NCI-H2171 treated with DMSO at 0.1 percent for 48 hours (cell line): ENCODE measurements around the gene CAMK1D.
"Not testable (repeated sequence)": the region's sequence is repeated elsewhere in the genome, so short reads cannot be mapped to it uniquely, and the experiment has no call there.

ENCODE experiments used
- DNase-seq: peaks from one replicate; lab custom pipeline; 2025; lab: John Stamatoyannopoulos, UW

CAMK1D gene

DNA sequence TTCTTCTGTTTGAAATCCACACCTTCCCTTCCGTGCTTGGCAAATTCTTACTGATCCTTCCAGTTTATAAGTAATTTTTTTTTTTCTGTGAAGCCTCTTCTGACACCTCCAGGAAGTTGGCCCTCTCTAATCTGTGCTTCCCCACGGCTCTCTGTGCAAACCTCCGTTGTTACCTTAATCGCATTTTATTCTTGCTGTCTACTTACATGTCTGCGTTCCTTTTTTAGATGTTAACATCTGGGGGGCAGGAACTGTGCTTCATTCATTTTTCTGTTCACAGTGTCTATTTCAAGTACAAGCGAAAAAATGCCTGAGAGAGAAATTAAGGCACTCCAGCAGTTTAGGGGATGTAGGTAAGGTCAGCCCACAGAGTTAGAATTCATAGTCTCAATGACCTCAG, 8.4 kb upstream of the CAMK1D start:
- no peak for DNase-seq

DNA sequence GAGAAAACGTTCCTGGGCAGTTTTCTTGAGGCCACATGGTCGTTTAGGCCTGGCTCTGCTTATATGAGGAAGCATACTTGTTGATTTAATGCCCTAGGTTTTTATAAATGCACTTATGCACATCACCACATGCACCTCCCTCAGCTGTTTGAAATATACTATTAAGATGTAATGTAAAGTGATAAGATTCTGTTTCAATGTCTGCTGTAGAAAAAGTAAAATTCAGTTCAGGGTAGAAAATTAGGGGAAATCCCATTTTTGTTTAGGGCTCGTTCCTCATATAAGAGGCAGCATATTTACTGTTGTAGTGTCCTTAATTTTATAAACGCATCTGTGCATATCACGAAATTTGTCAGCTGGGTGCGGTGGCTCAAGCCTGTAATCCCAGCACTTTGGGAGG, 7.8 kb upstream of the CAMK1D start:
- no peak for DNase-seq

DNA sequence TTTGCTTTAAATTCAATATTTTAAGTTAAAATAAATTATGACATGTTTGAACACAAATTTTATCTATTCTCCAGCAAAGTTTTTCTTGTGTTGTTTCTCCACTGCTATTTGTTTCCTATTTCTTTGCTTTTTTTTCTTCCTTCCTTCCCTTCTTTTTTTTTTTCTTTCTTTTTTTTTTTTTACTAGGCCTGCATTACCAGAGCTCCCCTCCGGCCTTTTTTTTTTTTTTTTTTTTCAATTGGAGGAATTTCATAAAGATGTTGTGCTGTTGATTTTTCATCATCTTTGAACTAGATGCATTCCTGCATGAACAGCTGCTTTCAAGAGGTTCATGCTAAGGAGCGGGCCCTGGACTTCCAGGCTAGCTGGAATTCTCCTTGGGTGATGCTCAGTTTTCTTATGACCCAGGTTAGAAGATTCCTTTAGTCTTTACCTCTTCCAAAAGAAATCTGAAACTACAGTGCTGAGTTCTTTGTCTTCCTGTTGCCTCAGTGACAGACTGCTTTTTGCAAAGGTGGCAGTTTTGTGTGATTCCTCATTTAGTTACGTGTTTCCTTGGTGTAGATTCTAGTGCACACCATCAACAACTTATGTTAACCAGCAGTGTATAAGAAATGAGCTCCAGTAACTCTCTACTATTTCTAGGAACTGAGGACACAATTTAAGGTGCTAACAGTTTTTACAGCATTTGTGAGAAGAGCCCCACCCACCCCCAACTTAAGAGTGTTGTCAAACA, 4.8 kb upstream of the CAMK1D start:
- peak; percentile 4 for DNase-seq

DNA sequence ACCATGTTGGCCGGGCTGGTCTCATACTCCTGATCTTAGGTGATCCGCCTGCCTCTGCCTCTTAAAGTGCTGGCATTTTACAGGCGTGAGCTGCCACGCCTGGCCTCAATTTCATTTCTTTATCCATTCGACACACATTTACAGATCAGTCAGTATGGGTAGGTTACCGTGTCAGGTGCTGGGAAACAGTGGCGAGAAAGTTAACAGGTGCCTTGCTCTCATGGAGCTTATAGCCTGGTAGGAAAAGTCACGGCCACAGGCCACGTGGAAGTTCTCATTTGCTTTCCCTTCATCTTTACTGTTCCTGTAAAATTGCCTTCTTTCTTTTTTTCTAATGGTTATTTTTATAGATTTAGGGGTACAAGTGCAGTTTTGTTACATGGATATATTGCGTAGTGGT, 2.6 kb upstream of the CAMK1D start:
- DNase-seq = no peak

DNA sequence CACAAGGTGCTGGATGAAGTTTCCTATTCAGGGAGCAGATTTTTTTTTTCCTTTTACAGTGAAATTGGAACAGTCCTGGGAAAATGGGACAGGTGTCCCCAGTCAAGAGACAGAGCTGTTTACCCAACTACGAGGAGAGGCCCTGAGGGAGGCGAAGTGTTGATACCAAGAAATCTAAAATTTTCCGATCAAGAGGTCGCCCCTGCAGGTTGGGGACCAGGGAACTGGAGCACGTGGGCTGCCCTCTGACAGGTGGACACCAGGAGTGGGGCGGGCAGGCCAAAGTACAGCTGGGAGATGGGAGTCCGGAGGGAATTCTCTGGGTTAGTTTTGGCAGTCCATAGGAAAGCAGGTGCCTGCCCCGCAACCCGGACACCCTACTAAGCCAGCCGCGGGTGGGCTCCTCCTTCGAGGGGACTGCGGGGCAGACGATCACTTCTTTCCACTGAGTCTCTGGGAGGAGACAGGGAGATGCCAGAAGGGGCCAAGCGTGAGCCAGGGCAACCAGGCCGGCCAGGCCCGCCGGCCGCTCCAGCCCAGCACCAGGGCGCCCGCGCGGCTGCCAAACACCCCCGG, 965 bp upstream of the CAMK1D start:
- DNase-seq = peak; percentile 74

DNA sequence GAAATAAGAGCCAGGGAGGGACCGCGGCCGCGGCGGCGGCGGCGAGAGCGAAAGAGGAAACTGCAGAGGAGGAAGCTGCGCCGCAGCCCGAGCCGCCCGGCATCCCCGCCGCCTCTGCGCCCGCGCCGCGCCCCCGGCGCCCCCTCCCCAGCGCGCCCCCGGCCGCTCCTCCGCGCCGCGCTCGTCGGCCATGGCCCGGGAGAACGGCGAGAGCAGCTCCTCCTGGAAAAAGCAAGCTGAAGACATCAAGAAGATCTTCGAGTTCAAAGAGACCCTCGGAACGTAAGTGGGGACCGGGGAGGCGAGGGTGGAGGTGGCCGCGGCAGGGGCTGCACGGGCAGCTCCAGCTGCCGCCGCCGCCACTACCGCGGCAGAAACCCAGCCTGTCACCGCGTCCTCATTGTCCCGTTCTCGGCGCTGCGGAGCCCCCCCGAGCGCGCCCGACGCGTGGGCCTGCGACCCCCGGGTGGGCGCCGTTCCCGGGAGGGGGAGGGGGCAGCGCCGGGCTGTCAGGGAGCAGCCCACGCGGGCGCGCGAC, 351 bp downstream of the CAMK1D start:
- DNase-seq = no peak

DNA sequence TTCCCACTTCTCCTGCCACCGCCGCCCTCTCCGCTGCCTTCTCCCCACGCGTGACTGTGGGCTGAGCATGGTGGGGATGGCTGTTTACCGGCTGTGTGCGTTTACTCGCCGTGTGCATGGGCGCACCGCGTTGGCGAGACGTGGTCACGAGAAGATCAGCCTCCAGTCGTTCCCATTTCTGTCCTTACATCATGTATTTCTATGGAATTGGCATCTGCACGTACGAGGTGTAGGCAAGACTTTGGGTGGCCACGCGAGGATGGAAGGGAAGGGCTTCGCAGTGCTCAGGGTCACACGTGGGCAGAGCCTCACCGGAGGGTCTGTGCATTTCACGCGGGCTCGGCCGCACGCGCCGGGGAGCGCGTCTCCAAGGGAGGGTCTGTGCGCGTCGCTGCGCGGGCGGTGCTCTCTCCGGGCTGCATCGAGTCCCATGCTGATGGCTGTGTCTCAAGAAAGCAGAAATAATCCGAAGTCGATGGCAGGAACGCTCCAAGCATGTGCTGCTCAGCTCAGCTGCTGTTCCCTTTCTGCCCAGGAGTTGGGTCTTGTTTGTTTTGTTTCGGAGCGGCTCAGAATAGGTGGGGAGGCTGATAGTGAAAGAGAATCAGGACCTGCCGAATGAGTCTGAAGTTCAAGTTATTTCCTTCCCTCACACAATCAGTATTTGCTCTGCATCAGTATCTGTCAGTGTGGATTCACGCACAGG, 973 bp downstream of the CAMK1D start:
- DNase-seq = peak; percentile 56

DNA sequence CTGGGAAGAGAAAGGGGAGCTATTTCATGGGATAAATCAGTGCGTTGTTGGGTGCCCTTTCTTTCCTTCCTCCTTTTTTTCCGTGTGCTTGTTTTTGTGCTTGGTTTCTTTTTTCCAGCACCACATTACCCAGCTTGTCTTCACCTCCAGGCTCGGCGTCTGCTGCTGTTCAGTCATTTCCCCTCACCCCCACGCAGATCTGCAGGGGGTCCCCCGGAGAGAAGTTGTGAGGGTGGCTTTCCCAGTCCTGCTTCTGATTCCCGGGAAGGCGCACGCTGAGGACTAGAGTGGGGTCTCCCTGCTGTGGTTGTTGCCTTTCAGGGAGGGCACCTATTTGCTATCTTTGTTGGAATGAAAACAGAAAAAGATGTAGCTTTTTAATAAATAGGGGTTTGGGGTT, 1.6 kb downstream of the CAMK1D start:
- DNase-seq = no peak

DNA sequence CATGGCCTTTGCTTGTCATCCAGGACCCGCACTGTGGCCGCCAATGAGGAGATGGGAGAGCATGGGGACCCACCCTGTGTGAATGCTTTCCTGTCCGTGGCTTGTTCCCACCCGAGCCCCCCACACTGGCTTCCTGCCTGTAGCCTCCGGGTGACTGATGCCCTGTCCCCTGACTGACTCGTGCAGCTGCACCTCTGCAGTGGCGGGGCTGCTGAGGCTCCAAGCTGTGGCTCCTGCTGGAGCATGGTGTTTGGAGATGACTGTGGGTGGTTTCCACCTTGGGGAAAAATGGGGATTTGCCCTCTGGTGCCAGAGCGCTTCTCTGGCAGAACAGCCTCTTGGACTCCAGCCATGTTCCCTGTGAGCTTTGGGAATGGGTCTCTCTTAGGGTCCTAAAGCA, 2.1 kb downstream of the CAMK1D start:
- DNase-seq = no peak

DNA sequence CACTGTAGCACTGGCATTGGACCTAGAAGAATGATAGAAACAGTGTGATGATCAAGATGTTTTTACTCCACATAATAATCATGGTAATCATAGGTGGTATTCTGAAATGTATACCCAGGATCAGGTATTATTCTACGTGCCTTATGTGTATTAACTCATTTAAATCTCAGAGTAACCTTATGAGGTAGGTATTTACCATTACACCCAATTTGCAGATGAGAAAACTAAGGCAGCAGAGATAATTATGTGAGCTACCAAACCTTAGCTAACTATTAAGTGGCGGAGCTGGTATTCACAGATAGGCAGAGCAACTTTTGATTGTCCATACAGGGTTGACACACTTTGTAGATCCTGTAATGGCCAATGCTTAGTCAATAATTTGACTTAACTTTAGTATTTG, 2.5 kb downstream of the CAMK1D start:
- no peak for DNase-seq

DNA sequence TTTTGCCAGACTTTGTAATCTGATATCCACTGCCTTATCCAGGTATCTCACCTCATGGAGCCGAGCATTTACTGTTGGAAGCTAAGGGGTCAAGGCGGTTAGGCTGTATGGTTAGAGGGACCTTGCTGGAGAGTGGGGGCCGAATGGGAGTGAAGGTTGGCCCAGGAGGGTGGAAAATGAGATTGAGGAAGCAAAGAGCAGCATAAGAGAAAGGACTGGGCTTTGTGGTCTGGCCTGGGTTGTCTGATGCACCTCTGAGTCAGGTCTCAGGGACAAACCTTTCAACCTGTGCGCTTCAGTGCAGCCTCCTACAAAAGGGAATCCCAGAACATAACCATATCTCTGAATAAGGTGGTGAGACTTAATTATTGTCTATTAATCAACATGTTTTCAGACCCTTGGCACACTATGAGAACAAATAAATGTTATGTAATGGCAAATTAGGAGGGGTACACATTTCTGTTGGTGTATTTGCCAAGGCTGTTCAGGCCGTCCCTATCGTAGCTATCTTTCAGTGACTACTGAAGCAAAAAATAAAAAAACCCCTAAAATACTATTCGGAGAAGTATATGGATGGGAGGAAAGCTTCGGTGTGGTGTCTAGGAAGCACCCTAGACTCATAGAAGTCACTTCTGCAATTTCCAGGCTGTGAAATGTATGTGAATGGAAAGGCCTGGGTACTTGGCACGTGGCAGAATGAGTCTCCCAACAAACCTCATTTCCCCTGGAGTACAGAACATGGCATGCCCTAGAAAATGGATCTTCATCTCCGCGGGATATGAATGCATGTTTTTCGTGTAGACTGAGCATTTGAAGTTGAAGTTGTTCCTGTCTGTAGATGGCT, 4.3 kb downstream of the CAMK1D start:
- no peak for DNase-seq

DNA sequence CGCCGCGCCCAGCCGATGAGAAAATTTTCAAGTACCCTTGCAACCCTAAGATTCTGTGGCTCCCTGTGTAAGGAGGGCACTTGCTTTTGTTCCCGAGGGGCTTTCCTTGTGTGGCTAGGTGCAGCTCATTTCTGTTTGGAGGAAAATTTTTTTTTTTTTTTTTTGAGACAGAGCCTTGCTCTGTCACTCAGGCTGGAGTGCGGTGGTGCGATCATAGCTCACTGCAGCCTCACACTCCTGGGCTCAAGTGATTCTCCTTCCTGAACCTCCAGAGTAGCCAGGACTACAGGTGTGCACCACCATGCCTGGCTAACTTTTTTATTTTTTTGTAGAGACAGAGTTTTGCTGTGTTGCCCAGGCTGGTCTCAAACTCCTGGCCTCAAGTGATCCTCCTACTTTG, 5.3 kb downstream of the CAMK1D start:
- not testable (repeated sequence) for DNase-seq

DNA sequence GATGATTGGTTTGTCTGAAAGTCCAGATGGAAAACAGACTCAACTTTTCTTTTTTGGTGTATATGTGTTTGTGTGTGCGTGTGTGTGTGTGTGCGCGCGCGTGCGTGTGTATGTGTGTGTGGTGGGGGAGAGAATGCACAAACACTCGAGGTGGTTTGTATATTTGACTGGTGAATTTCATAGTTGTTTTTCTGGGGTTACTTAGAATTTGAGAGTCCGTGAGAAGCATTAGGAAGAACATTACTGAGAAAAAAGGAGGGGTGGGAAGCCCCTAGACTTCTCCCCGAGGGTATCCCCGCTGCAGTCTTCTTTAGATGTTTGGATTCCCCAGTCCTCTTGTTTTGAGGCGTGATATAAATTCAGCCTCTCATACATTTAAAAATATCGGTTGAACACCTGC, 6.0 kb downstream of the CAMK1D start:
- no peak for DNase-seq

DNA sequence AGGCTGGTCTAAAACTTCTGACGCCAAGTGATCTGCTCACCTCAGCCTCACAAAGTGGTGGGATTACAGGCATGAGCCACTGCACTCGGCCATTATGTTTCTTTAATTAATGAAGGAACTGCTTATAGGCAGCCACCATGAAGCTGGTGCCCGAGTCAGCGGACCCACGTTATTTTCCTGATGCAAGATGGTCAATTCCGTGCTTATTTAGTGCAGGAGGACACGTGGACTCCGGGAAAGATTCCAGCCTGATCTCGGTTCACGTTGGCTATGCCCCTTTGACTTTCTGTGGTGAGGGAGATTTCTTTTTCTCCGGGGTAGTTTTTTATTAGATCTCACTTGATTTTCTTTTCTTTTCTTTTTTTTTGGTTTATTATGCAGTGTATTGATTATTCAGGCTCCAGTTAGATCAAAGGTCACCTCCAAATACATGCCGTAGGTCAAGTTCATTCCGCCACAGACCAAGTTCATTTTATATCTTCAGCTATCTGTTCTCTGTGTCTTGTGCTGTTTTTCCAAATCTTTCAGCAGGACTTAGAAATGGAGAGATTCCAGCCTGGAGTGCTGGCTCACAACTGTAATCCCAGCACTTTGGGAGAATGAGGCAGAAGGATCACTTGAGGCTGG, 8.3 kb downstream of the CAMK1D start:
- no peak for DNase-seq

DNA sequence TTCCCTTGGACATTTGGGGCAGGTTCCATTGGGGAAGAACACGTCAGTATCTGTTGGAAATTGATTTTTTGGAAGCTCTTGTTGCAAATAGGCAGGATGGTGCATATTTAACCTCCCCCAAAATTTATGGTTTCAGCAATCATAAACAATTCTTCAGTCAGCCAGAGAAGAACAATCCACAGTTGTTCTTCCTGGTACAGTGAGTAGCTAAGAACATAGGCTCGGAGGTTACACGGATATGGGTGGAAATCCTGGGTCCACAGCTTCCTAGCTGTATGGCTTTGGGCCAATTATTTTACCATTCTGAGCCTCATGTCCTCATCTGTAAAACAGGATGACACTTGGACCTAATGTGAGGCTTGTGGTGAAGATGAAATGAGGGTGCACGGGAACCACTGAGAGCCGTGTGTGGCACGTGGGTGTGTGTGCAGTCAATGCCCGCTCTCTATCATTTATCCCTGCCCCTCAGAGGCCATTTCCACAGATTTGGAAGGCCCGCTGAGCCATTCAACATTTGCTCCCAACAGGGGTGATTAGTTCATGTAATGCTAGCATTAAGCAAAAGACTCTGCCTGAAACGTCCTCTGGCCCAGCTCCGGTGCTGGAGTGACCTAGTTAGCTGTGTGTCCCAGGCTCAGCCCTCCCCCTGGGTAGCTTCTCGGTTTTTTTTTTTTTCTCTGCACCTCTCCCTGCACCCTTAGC, 9.7 kb downstream of the CAMK1D start:
- DNase-seq = no peak

DNA sequence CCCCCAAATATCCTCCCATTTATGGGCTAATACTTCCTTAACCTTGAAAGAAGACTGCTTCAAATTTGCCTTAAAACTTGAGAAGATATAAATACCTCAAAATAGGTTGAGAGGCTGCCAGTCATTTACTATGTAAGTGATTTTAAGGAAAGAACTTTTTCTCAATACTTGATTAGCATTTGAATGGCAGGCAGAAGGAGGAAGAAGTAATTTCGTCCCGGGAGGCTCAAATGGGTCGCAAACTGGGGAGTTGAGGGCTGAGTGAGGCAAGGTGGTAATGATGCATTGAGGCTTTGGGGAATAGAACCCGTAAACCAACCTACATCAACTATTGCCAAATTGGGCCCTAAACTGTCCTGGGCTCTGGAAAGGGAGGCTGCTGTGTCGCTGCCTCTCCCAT, 11.1 kb downstream of the CAMK1D start:
- DNase-seq = no peak

DNA sequence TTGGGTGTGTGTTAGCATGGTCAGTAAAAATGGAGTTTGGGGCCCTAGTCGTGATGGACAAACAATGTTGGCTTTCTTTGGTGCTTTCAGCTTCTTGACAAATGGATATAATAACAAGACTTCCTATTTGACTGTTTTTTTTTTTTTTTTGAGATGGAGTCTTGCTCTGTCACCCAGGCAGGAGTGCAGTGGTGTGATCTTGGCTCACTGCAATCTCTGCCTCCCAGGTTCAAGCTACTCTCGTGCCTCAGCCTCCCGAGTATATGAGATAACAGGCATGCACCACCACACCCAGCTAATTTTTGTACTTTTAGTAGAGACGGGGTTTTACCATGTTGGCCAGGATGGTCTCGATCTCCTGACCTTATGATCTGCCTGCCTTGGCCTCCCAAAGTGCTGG, 11.8 kb downstream of the CAMK1D start:
- DNase-seq = not testable (repeated sequence)

DNA sequence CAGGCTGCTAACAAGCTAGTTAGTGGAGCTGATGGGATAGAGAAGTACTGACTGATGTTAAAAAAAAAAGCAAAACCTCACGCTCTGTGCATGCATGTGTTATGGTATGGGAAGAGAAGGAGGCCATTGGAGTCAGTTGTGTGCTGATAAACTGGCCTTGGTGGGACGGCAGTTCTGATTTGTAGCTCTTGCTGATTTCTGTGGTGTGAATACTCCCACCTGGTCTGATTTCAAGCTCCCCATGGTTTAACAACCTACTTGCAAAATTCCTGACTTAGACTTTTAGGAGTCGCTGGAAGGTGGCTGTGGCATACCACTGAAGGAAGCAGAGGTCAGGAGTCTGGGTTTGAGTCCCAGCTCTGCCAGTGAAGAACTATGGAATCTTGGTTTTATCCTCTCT, 15.2 kb downstream of the CAMK1D start:
- no peak for DNase-seq

DNA sequence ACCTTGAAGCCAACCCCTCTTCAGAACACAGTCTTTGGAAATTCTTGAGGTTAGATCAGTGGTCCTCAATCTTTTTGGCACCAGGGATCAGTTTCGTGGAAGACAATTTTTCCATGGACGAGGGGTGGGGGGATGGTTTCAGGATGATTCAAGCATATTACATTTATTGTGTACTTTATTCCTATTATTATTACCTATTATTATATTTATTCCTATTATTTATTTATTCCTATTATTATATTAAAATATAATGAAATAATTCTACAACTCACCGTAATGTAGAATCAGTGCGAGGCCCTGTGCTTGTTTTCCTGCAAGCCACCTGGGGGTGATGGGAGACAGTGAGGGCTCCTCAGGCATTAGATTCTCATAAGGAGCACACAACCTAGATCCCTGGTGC, 17.9 kb downstream of the CAMK1D start:
- no peak for DNase-seq

DNA sequence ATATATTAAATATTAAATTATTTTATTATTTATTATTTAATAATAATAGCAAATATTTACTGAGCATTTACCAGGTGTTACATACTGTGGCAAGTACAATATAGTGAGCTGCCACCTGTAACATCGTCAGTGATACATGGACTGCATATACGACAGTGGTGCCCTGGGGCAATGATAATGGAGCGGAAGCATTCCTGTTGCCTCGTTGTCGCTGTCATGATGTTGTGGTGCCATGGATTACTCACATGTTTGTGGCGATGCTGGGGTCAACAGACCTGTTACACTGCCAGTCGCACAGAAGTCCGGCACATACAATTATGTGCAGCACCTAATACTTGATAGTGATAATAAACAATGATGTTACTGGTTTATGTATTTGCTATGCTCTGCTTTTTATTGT, 20.6 kb downstream of the CAMK1D start:
- no peak for DNase-seq

DNA sequence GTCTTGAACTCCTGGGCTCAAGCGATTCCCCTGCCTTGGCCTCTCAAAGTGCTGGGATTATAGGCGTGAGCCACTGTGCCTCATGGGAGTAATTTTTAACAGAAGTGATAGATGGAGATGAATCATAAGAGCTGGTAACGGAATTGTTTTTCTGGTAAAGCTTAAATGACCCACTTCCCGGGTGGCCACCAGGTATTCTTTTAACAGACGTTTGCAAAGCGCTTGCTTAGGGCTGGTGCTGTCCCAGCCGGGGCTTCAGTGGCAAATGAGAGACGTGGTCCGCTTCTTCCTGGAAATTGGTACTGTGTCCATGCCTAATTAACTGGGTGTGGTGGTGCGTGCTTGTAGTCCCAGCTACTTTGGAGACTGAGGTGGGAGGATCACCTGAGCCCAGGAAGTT, 23.5 kb downstream of the CAMK1D start:
- DNase-seq = peak; percentile 31
